B cell (primary cell): ENCODE measurements around the gene SCNM1. TPM values are rescaled to one million over a fixed set of nuclear protein-coding genes. Genes with fewer than 3 reads are reported as not detected.

Experiments used
- ATAC-seq: fragments of 200-7000 bp; cut with Tn5 transposase; one replicate; pipeline ENCODE4 v1.10.0; 2021; ENCODE audit warnings: low read depth, mild to moderate bottlenecking, moderate number of reproducible peaks, moderate library complexity
- CTCF ChIA-PET: fragments of 350-600 bp; sonication (Branson Sonifier 250); formaldehyde crosslinking; loops from one replicate; lab custom pipeline; 2021; ENCODE audit warnings: antibody characterized with exemption, inconsistent platforms; lab: Charles Lee
- POLR2A ChIA-PET: fragments of 350-600 bp; sonication (Branson Sonifier 250); formaldehyde crosslinking; loops from one replicate; lab custom pipeline; 2021; ENCODE audit warnings: antibody characterized with exemption; lab: Charles Lee
- DNase-seq: peaks from one replicate; pipeline ENCODE4 v3.0.0; 2013
- H2AFZ ChIP-seq: 2 replicates; pipeline ENCODE4 v1.6.1; 2012; ENCODE audit warnings: mild to moderate bottlenecking, low read depth, low read length; ENCODE audit not compliant: insufficient read depth, poor library complexity, severe bottlenecking
- H3K27ac ChIP-seq, 2 donors: 1 replicate in 1 of 2; 2 replicates in 1 of 2; pipeline ENCODE4 v1.5.1; 2012 to 2013; ENCODE audit warnings: low read length in 2 of 2, mild to moderate bottlenecking in 2 of 2, moderate library complexity in 1 of 2
- H3K27me3 ChIP-seq, 4 experiments: fragments of 200-600 bp in 1 of 4; sonication (generic) in 1 of 4; replicated peaks in 1 of 4; 1 replicate in 2 of 4; 2 replicates in 2 of 4; pipeline versions ENCODE4 v1.6.1 to v1.7.0; 2013 to 2016; ENCODE audit warnings: low read length in 3 of 4, mild to moderate bottlenecking in 2 of 4, mixed read lengths in 1 of 4, moderate library complexity in 1 of 4; ENCODE audit not compliant: insufficient read depth in 4 of 4, control insufficient read depth in 3 of 4; ENCODE audit errors: control extremely low read depth in 1 of 4
- H3K36me3 ChIP-seq, 2 experiments: replicated peaks in 1 of 2; 1 replicate in 1 of 2; 2 replicates in 1 of 2; pipeline versions ENCODE4 v1.6.1 to v1.7.1; 2013; ENCODE audit warnings: low read length in 1 of 2; ENCODE audit not compliant: insufficient read depth in 2 of 2, control insufficient read depth in 1 of 2; ENCODE audit errors: control extremely low read depth in 1 of 2, extremely low read depth in 1 of 2
- H3K4me1 ChIP-seq, 2 donors: fragments of 200-600 bp in 1 of 2; sonication (generic) in 1 of 2; 1 replicate in 1 of 2; 2 replicates in 1 of 2; pipeline versions ENCODE4 v1.5.1 to v1.6.1; 2013 to 2017; ENCODE audit warnings: low read length in 2 of 2; ENCODE audit not compliant: control insufficient read depth in 2 of 2, insufficient read depth in 2 of 2
- H3K4me2 ChIP-seq: replicated peaks from 2 replicates; pipeline ENCODE3; 2012; ENCODE audit warnings: mild to moderate bottlenecking, low read depth, low read length; ENCODE audit not compliant: poor library complexity, severe bottlenecking
- H3K4me3 ChIP-seq, 5 experiments: fragments of 200-600 bp in 1 of 5; sonication (generic) in 1 of 5; 1 replicate in 3 of 5; 2 replicates in 2 of 5; pipeline versions ENCODE4 v1.5.1 to v1.7.0; 2011 to 2016; ENCODE audit warnings: low read length in 4 of 5, mild to moderate bottlenecking in 4 of 5, low read depth in 2 of 5, control low read depth in 1 of 5, moderate library complexity in 1 of 5; ENCODE audit not compliant: insufficient read depth in 1 of 5; ENCODE audit errors: control extremely low read depth in 1 of 5, extremely low read depth in 1 of 5
- H3K79me2 ChIP-seq: fragments of 200-600 bp; sonication (generic); one replicate; pipeline ENCODE4 v1.6.0; 2016; ENCODE audit warnings: low read length; ENCODE audit not compliant: control insufficient read depth, insufficient read depth
- H3K9ac ChIP-seq: fragments of 200-600 bp; sonication (generic); 2 replicates; pipeline ENCODE4 v1.6.1; 2017; ENCODE audit warnings: mild to moderate bottlenecking, low read length, moderate library complexity
- H3K9me3 ChIP-seq, 3 donors: one replicate each; pipeline versions ENCODE4 v1.6.1 to v1.7.1; 2013; ENCODE audit warnings: low read length in 2 of 3; ENCODE audit not compliant: control insufficient read depth in 2 of 3, insufficient read depth in 1 of 3; ENCODE audit errors: control extremely low read depth in 1 of 3
- H4K20me1 ChIP-seq: 2 replicates; pipeline ENCODE4 v1.6.0; 2012; ENCODE audit warnings: mild to moderate bottlenecking, low read length; ENCODE audit not compliant: insufficient read depth, control insufficient read depth, poor library complexity, severe bottlenecking
- H3K27ac Mint-ChIP-seq: one replicate; pipeline ENCODE4 v1.8.0; 2021; ENCODE audit warnings: mixed read lengths
- H3K27me3 Mint-ChIP-seq: one replicate; pipeline ENCODE4 v1.8.0; 2021; ENCODE audit warnings: mixed read lengths
- H3K4me1 Mint-ChIP-seq: one replicate; pipeline ENCODE4 v1.8.0; 2021; ENCODE audit warnings: mixed read lengths
- H3K4me3 Mint-ChIP-seq: one replicate; pipeline ENCODE4 v1.8.0; 2021; ENCODE audit warnings: mixed read lengths
- H3K9me3 Mint-ChIP-seq: one replicate; pipeline ENCODE4 v1.8.0; 2022; ENCODE audit warnings: mixed read lengths; ENCODE audit not compliant: insufficient read depth
- EZH2 ChIP-seq: IDR thresholded peaks from 2 replicates; pipeline ENCODE4 v1.6.1; 2012; ENCODE audit warnings: borderline replicate concordance, low read depth, mild to moderate bottlenecking, moderate library complexity, low read length; ENCODE audit not compliant: insufficient read depth, poor library complexity, severe bottlenecking
- WGBS: methylation state at CpG from one replicate; pipeline ENCODE4 v1.1.5; 2013; ENCODE audit warnings: missing lambda C conversion rate; ENCODE audit not compliant: insufficient coverage; 5-methylcytosine and 5-hydroxymethylcytosine counted together
- intact Hi-C: fragments of 100-400 bp; cut with micrococcal nuclease; formaldehyde crosslinking; loops from one replicate; pipeline ENCODE4 v1.10.0; 2022
- polyA plus RNA-seq: library from polyadenylated mRNA; depleted of rRNA; stranded (reverse); fragments of >200 nt; gene quantifications from 2 replicates; pipeline ENCODE4 v1.2.3, GENCODE V29; 2012
- total RNA-seq, 2 donors: library from RNA; stranded (reverse); fragments of 120-200 nt in 1 of 2; gene quantifications; 1 replicate in 1 of 2; 2 replicates in 1 of 2; pipeline versions ENCODE4 v1.2.3 to v1.2.4, GENCODE V29; 2013 to 2022
- TF ChIP-seq, protein P1 (sequence below): fragments of 200-600 bp; IDR thresholded peaks from one replicate; pipeline ENCODE4 v1.8.0; 2022; ENCODE audit warnings: antibody characterized with exemption, mild to moderate bottlenecking

Gene SCNM1
- total and polyA plus RNA-seq, 2 donors (not counting 1 experiment from before 2014, with no cell fraction given) = 46.5 to 53.6 TPM

DNA sequence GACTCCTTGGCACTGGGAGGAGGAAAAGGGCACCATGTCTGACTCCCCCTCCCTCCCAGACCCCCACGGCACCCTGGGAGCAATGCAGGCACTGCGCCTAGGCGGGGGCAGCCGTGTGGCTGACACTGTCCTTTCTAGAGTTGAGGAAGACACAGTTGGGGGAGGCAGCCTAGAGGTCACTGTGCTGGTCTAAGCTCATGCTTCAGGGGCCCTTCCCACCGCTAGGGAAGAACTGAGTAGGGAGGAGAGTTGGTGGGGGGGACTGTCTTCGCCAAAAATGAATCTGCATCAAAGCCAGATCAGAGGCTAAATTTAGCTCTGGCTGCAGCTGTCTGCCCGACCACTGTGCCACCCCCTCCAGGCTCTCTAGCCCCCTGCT is 22.9 kb upstream of the SCNM1 start:
- no peak overlapping the region for H2AFZ ChIP-seq
- H3K9ac ChIP-seq = no peak overlapping the region
- Mint-ChIP-seq H3K27me3 (peaks cover 9% of the 10 kb centered on the region), H3K4me1 (peaks cover 23% of the 10 kb centered on the region), H3K9me3 (no peaks in the 10 kb centered on the region), H3K4me3 (no peak overlapping the region), H3K27ac (no peak overlapping the region)
- no peak for ATAC-seq
- 39% methylated on average over 4 of the region's 7 CpGs for WGBS
- POLR2A ChIA-PET = interaction anchor here (0.6 kb wide), 2 partner anchors 14 to 270 kb away, joined by 7 to 10 read pairs; no protein-coding TSS in a partner anchor
- no peaks in the 10 kb centered on the region for H3K79me2 ChIP-seq
- DNase-seq = no peak
- H3K4me2 ChIP-seq = no peak overlapping the region
- H3K9me3 ChIP-seq = peaks cover 0 to 8% (median 0%) of the 10 kb centered on the region in 3 donors
- no peak for TF ChIP-seq EZH2
- TF ChIP-seq, protein P1, sequence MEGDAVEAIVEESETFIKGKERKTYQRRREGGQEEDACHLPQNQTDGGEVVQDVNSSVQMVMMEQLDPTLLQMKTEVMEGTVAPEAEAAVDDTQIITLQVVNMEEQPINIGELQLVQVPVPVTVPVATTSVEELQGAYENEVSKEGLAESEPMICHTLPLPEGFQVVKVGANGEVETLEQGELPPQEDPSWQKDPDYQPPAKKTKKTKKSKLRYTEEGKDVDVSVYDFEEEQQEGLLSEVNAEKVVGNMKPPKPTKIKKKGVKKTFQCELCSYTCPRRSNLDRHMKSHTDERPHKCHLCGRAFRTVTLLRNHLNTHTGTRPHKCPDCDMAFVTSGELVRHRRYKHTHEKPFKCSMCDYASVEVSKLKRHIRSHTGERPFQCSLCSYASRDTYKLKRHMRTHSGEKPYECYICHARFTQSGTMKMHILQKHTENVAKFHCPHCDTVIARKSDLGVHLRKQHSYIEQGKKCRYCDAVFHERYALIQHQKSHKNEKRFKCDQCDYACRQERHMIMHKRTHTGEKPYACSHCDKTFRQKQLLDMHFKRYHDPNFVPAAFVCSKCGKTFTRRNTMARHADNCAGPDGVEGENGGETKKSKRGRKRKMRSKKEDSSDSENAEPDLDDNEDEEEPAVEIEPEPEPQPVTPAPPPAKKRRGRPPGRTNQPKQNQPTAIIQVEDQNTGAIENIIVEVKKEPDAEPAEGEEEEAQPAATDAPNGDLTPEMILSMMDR = no peak
- H3K27ac ChIP-seq = no peak overlapping the region
- H3K27me3 ChIP-seq = peaks cover 0 to 20% (median 8%) of the 10 kb centered on the region in 4 experiments
- CTCF ChIA-PET = interaction anchor here (0.6 to 1.3 kb wide), 6 partner anchors 8 to 195 kb away, joined by 3 to 5 read pairs (median 3); partner anchors contain the start of gene TNFAIP8L2
- H3K4me3 ChIP-seq = no peak overlapping the region
- no peaks in the 10 kb centered on the region for H3K36me3 ChIP-seq
- intact Hi-C loops = no loop called here
- H4K20me1 ChIP-seq = no peaks in the 10 kb centered on the region
- H3K4me1 ChIP-seq = peaks cover 15 to 19% of the 10 kb centered on the region in 2 donors

DNA sequence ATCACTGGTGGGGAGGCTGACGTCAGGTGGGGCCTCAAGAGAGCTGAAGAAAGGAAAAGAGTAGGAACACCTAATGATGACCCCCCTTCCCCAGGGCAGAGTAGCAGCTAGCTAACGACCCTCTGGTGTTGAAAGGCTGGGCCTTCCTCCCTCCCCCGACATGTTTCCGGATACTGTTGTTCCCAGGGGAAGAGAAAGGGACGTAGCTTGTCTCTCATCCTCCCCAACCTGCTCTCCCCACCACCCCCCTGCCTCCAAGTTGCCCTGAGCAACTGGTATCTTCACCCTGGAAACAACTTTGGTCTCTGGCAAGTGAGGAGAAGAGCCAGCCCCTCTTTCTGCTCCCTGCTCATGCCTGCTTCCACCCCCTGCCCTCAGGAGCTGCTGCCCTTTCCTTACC is 22.0 kb upstream of the SCNM1 start:
- Histone ChIP-seq H2AFZ (no peak overlapping the region), H3K4me1 (peaks cover 15 to 19% of the 10 kb centered on the region in 2 donors), H4K20me1 (no peaks in the 10 kb centered on the region), H3K9ac (no peak overlapping the region), H3K79me2 (no peaks in the 10 kb centered on the region), H3K27me3 (peaks cover 0 to 20% (median 8%) of the 10 kb centered on the region in 4 experiments), H3K27ac (no peak overlapping the region), H3K36me3 (no peaks in the 10 kb centered on the region), H3K4me2 (no peak overlapping the region), H3K9me3 (peaks cover 0 to 8% (median 0%) of the 10 kb centered on the region in 3 donors), H3K4me3 (no peak overlapping the region)
- intact Hi-C loops = no loop called here
- TF ChIP-seq, protein P1 = no peak
- no peak for TF ChIP-seq EZH2
- ChIA-PET POLR2A (no interaction called here), CTCF (interaction anchor here (0.7 to 2.4 kb wide), 4 partner anchors 9 to 45 kb away, joined by 3 to 9 read pairs (median 3); no protein-coding TSS in a partner anchor)
- Mint-ChIP-seq H3K9me3 (no peaks in the 10 kb centered on the region), H3K4me1 (peaks cover 23% of the 10 kb centered on the region), H3K4me3 (no peak overlapping the region), H3K27ac (no peak overlapping the region), H3K27me3 (peaks cover 9% of the 10 kb centered on the region)
- 44% methylated on average over 2 of the region's 5 CpGs for WGBS
- DNase-seq (no peak), ATAC-seq (no peak)
